OCI-LY3 (cell line): ENCODE results near the gene MFSD6.

Experiments
- CTCF ChIP-seq: fragments of 200-600, 300-600 bp; sonication (generic); IDR thresholded peaks from 2 replicates; pipeline ENCODE4 v1.5.1; 2014; ENCODE audit warnings: antibody characterized with exemption, low read length, low read depth
- EZH2phosphoT487 ChIP-seq: fragments of 200-600 bp; shearing (Covaris generic); IDR thresholded peaks from 2 replicates; pipeline ENCODE4 v1.6.1; 2018; ENCODE audit warnings: antibody characterized with exemption, mixed run types, low read depth

- TF ChIP-seq CTCF, result no peak
- TF ChIP-seq EZH2phosphoT487, result no peak
Observed at GRCh38 chr2:190455358-190456095, 47.4 kb downstream of the MFSD6 start.
